HG03135 (cell line): ENCODE measurements around the gene SPATA9.

Source experiments
- ATAC-seq: cut with Tn5 transposase; IDR thresholded peaks from one replicate; pipeline ENCODE4 v1.9.1; 2021; ENCODE audit warnings: mild to moderate bottlenecking, moderate library complexity; ENCODE audit not compliant: unreplicated experiment

The SPATA9 gene

GRCh38 chr5:95682891-95683290 is at the start of gene SPATA9:
SPATA9 (minus strand) TSS chr5:95682991; CDS start chr5:95682854, 137 bp downstream.
- no peak for ATAC-seq

GRCh38 chr5:95731571-95732554 is 49.1 kb upstream of the SPATA9 start:
- peak; percentile 23 for ATAC-seq

GRCh38 chr5:95730730-95731570 is 48.2 kb upstream of the SPATA9 start, which contains the start of gene RHOBTB3:
RHOBTB3 (plus strand) TSS chr5:95731336; CDS start chr5:95731683, 347 bp downstream.
- peak; percentile 38 for ATAC-seq

- ATAC-seq = no peak
Measured at GRCh38 chr5:95730011-95730700, 47.4 kb upstream of the SPATA9 start.

GRCh38 chr5:95729115-95730010 is 46.6 kb upstream of the SPATA9 start:
- ATAC-seq = no peak

- ATAC-seq = no peak
Measured at GRCh38 chr5:95728494-95729114, 45.8 kb upstream of the SPATA9 start.

- peak; percentile 39 for ATAC-seq
Measured at GRCh38 chr5:95727764-95728191, 45.0 kb upstream of the SPATA9 start.

GRCh38 chr5:95726811-95727763 is 44.3 kb upstream of the SPATA9 start:
- ATAC-seq = no peak

GRCh38 chr5:95725937-95726810 is 43.4 kb upstream of the SPATA9 start:
- ATAC-seq = peak; percentile 44

GRCh38 chr5:95725071-95725820 is 42.5 kb upstream of the SPATA9 start:
- ATAC-seq = no peak

GRCh38 chr5:95723632-95724369 is 41.0 kb upstream of the SPATA9 start:
- no peak for ATAC-seq

- ATAC-seq = no peak
Measured at GRCh38 chr5:95721582-95722295, 38.9 kb upstream of the SPATA9 start.

- ATAC-seq = no peak
Measured at GRCh38 chr5:95720094-95720786, 37.4 kb upstream of the SPATA9 start.

GRCh38 chr5:95718738-95719137 is 35.9 kb upstream of the SPATA9 start:
- ATAC-seq = no peak

- ATAC-seq = peak; percentile 84
Measured at GRCh38 chr5:95718203-95718602, 35.4 kb upstream of the SPATA9 start.
